DMS53 (cell line): Measurements from ENCODE around the gene CNTNAP2.
A peak's percentile ranks its signal among the peaks of the same experiment; 100 is the strongest.

Experiments used
- DNase-seq: peaks from one replicate; lab custom pipeline; 2025; lab: John Stamatoyannopoulos, UW

The CNTNAP2 gene

GRCh38 chr7:146290746-146291145 lies 174.1 kb downstream of the CNTNAP2 start:
- no peak for DNase-seq

GRCh38 chr7:146291900-146292299 lies 175.3 kb downstream of the CNTNAP2 start:
- no peak for DNase-seq

- DNase-seq: no peak
These were observed 179.4 kb downstream of the CNTNAP2 start for GRCh38 chr7:146296028-146296427.

GRCh38 chr7:146314962-146315361 lies 198.4 kb downstream of the CNTNAP2 start:
- no peak for DNase-seq

GRCh38 chr7:146319629-146320028 lies 203.0 kb downstream of the CNTNAP2 start:
- no peak for DNase-seq

GRCh38 chr7:146321301-146321700 lies 204.7 kb downstream of the CNTNAP2 start:
- no peak for DNase-seq

- DNase-seq: no peak
These were observed 214.8 kb downstream of the CNTNAP2 start for GRCh38 chr7:146331369-146331768.

- DNase-seq: no peak
These were observed 228.7 kb downstream of the CNTNAP2 start for GRCh38 chr7:146345251-146345650.

- DNase-seq: no peak
These were observed 229.5 kb downstream of the CNTNAP2 start for GRCh38 chr7:146346096-146346495.

- DNase-seq: no peak
These were observed 238.6 kb downstream of the CNTNAP2 start for GRCh38 chr7:146355216-146355615.

- DNase-seq: no peak
These were observed 242.6 kb downstream of the CNTNAP2 start for GRCh38 chr7:146359176-146359575.

- peak; percentile 52 for DNase-seq
These were observed 250.3 kb downstream of the CNTNAP2 start for GRCh38 chr7:146366938-146367337.

GRCh38 chr7:146370171-146370570 lies 253.6 kb downstream of the CNTNAP2 start:
- DNase-seq: no peak

GRCh38 chr7:146375170-146375569 lies 258.6 kb downstream of the CNTNAP2 start:
- DNase-seq: no peak

GRCh38 chr7:146378196-146378595 lies 261.6 kb downstream of the CNTNAP2 start:
- DNase-seq: no peak

GRCh38 chr7:146387140-146387539 lies 270.5 kb downstream of the CNTNAP2 start:
- DNase-seq: no peak

GRCh38 chr7:146388928-146389327 lies 272.3 kb downstream of the CNTNAP2 start:
- DNase-seq: no peak

GRCh38 chr7:146393346-146393745 lies 276.7 kb downstream of the CNTNAP2 start:
- DNase-seq: no peak

GRCh38 chr7:146397141-146397540 lies 280.5 kb downstream of the CNTNAP2 start:
- no peak for DNase-seq

GRCh38 chr7:146401939-146402338 lies 285.3 kb downstream of the CNTNAP2 start:
- no peak for DNase-seq

GRCh38 chr7:146405737-146406136 lies 289.1 kb downstream of the CNTNAP2 start:
- DNase-seq: no peak

- DNase-seq: no peak
These were observed 295.4 kb downstream of the CNTNAP2 start for GRCh38 chr7:146411975-146412374.

GRCh38 chr7:146412781-146413180 lies 296.2 kb downstream of the CNTNAP2 start:
- no peak for DNase-seq

- DNase-seq: no peak
These were observed 297.8 kb downstream of the CNTNAP2 start for GRCh38 chr7:146414373-146414772.

GRCh38 chr7:146414937-146415336 lies 298.3 kb downstream of the CNTNAP2 start:
- DNase-seq: no peak
